Measurements from ENCODE around the gene PRRX2.

The PRRX2 gene

DNA sequence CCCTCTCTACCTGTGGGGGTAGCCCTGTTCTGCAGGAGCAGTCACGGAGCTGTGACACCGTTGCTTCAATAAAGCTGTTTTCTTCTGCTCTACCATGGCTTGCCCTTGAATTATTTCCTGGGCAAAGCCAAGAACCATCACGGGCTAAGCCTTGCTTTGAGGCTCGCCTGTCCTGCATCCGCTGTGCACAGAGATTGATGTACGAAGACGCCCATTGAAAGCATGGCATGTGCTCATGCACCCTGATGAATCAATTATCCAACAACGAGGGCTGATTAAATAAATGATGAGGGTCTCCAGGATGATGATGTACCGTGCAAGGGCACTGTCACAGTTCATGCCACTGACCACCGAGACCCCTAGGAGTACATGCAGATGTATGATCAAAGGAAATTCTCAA, 66.7 kb downstream of the PRRX2 start:
- peaks cover 41% of the 10 kb centered on the region for H3K27me3 Mint-ChIP-seq (ENCODE audit: low read depth)
- no peaks in the 10 kb centered on the region for H3K36me3 Mint-ChIP-seq (ENCODE audit: low read depth)
- no peaks in the 10 kb centered on the region for H3K9me3 Mint-ChIP-seq
- TF ChIP-seq, protein P1, sequence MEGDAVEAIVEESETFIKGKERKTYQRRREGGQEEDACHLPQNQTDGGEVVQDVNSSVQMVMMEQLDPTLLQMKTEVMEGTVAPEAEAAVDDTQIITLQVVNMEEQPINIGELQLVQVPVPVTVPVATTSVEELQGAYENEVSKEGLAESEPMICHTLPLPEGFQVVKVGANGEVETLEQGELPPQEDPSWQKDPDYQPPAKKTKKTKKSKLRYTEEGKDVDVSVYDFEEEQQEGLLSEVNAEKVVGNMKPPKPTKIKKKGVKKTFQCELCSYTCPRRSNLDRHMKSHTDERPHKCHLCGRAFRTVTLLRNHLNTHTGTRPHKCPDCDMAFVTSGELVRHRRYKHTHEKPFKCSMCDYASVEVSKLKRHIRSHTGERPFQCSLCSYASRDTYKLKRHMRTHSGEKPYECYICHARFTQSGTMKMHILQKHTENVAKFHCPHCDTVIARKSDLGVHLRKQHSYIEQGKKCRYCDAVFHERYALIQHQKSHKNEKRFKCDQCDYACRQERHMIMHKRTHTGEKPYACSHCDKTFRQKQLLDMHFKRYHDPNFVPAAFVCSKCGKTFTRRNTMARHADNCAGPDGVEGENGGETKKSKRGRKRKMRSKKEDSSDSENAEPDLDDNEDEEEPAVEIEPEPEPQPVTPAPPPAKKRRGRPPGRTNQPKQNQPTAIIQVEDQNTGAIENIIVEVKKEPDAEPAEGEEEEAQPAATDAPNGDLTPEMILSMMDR (IDR thresholded peaks at IDR 0.05; ENCODE audit: unreplicated experiment in 3 of 3), result no peak
- no peaks in the 10 kb centered on the region for H3K4me1 Mint-ChIP-seq
- no peak overlapping the region for H3K4me3 Mint-ChIP-seq
- no peak overlapping the region for H3K27ac Mint-ChIP-seq

DNA sequence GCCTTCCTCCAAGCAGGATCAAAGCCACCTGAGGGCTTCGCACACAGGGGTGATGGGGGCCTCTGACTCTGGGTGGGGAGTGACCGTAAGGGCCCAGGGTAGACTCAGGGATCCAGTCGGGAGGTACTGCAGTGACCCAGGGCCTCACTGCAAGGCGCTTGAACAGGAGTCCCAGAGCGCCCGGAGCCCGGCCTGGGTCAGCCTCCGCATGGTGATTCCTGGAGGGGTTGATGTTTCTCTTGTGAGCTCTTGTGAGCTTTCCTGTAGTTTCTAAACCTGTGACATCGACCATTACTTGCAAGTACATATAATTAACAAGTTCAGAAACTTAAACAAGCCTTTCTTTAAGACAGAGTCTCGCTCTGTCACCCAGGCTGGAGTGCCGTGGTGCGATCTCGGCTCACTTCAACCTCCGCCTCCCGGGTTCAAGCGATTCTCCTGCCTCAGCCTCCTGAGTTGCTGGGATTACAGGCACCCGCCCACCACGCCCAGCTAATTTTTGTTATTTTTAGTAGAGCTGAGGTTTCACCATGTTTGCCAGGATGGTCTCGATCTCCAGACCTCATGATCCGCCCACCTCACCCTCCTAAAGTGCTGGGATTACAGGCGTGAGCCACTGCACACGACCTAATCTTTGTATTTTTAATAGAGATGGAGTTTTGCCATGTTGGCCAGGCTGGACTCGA, 67.6 kb downstream of the PRRX2 start:
- Mint-ChIP-seq H3K4me3 (no peak overlapping the region), H3K36me3 (ENCODE audit: low read depth) (no peaks in the 10 kb centered on the region), H3K27me3 (ENCODE audit: low read depth) (peaks cover 46% of the 10 kb centered on the region), H3K4me1 (no peaks in the 10 kb centered on the region), H3K9me3 (no peaks in the 10 kb centered on the region), H3K27ac (no peak overlapping the region)
- TF ChIP-seq, protein P1 (IDR thresholded peaks at IDR 0.05; ENCODE audit: unreplicated experiment in 3 of 3), result no peak

DNA sequence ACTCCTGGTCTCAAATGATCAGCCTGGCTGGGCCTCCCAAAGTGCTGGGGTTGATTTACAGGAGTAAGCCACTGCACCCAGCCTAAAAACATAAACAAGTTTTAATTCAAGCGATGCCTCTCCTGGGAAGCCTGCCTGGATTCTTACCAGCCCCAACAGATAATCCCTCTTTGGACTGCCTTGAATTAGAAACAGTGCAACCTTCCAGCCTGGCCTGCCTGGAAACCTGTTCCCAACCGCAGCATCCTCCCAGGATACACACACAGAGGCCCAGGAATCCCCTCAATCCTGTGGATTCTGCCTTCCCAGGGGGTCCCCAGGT, 68.1 kb downstream of the PRRX2 start:
- Mint-ChIP-seq H3K4me1 (no peaks in the 10 kb centered on the region), H3K27ac (no peak overlapping the region), H3K27me3 (ENCODE audit: low read depth) (peaks cover 51% of the 10 kb centered on the region), H3K4me3 (no peak overlapping the region), H3K36me3 (ENCODE audit: low read depth) (no peaks in the 10 kb centered on the region), H3K9me3 (no peaks in the 10 kb centered on the region)
- TF ChIP-seq, protein P1 (IDR thresholded peaks at IDR 0.05; ENCODE audit: unreplicated experiment in 3 of 3), result no peak

DNA sequence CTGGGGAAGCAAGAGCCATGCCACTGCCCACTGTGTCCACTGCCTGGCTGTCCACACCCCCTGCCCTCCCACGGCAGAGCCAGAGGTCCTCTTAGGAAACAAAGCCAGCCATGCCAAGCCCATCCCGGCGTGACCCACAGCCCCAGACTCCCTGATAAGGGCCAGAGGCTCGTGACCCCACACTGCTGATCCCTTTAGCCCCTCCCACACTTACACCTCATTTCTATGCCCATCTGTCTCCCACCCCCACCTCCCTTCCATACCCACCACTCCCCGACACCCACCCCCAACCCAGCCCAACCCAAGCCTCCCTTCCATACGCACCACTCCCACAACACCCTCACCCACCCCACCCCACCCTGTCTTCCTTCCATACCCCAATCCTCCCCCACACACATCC, 70.1 kb downstream of the PRRX2 start:
- Mint-ChIP-seq H3K27me3 (ENCODE audit: low read depth) (peaks cover 42% of the 10 kb centered on the region), H3K9me3 (no peaks in the 10 kb centered on the region), H3K4me1 (no peaks in the 10 kb centered on the region), H3K27ac (no peak overlapping the region), H3K4me3 (no peak overlapping the region), H3K36me3 (ENCODE audit: low read depth) (no peaks in the 10 kb centered on the region)
- TF ChIP-seq, protein P1 (IDR thresholded peaks at IDR 0.05; ENCODE audit: unreplicated experiment in 3 of 3), result no peak

DNA sequence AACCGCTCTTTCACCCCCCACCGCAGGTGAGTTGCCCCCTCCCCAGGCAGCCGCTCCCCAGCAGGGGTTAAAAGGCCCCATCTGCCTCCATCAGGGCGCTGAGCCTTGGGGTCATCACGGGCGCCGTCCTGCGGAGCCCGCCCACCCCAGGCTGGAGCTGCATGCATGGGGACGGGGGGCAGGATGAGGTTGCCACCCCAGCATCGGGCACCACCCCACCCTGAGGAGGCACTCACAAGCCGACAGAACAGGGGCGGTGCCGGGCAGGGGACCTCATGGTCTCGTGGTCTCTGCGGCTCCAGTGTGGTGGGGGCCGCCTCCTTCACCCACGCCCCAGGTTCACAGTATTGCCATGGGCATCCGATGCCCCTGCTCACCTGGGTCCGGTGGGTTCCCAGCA, 70.9 kb downstream of the PRRX2 start:
- no peak overlapping the region for H3K4me3 Mint-ChIP-seq
- TF ChIP-seq, protein P1 (IDR thresholded peaks at IDR 0.05; ENCODE audit: unreplicated experiment in 3 of 3), result no peak
- H3K4me1 Mint-ChIP-seq, result no peaks in the 10 kb centered on the region
- H3K9me3 Mint-ChIP-seq, result no peaks in the 10 kb centered on the region
- peaks cover 39% of the 10 kb centered on the region for H3K27me3 Mint-ChIP-seq (ENCODE audit: low read depth)
- no peaks in the 10 kb centered on the region for H3K36me3 Mint-ChIP-seq (ENCODE audit: low read depth)
- H3K27ac Mint-ChIP-seq, result no peak overlapping the region
